ENCODE data around the gene FEM1B.
A peak's percentile ranks its signal among the peaks of the same experiment; 100 is the strongest.

The FEM1B gene

DNA sequence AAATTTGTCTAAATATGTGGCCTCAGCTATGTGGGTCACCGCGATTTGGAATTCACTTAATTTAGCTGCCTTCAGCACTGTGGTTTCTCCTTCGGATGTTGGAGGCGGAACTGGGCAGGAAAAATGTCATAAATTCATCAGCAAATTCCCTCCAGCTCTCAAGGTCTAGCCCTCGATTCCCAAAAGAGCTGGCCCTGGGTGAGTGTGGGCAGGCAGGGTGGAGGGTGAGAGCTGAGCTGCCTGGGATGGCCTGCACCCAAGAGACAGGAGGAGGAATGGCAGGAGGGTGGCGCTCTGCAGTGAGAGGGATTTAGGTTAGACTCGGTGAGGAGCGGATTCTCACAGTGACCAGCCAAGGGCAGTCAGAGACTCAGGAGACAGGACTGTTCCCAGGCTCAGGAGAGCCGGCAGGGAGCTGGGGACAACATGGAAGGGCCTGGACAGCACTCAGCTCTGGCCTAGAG, 57.1 kb downstream of the FEM1B start:
- DNase-seq: peak; percentile 48
- no peak overlapping the region for H3K4me3 ChIP-seq (ENCODE audit: low read depth, low read length)
- TF ChIP-seq, protein P1, sequence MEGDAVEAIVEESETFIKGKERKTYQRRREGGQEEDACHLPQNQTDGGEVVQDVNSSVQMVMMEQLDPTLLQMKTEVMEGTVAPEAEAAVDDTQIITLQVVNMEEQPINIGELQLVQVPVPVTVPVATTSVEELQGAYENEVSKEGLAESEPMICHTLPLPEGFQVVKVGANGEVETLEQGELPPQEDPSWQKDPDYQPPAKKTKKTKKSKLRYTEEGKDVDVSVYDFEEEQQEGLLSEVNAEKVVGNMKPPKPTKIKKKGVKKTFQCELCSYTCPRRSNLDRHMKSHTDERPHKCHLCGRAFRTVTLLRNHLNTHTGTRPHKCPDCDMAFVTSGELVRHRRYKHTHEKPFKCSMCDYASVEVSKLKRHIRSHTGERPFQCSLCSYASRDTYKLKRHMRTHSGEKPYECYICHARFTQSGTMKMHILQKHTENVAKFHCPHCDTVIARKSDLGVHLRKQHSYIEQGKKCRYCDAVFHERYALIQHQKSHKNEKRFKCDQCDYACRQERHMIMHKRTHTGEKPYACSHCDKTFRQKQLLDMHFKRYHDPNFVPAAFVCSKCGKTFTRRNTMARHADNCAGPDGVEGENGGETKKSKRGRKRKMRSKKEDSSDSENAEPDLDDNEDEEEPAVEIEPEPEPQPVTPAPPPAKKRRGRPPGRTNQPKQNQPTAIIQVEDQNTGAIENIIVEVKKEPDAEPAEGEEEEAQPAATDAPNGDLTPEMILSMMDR (IDR thresholded peaks at IDR 0.05; ENCODE audit: low read depth, low read length, missing control alignments): peak; percentile 29
- in situ Hi-C loops (cut with HindIII; ENCODE audit: low pct_ligation_motif_present, low sequenced_read_pairs): no loop called here
- no peaks in the 10 kb centered on the region for H3K27me3 ChIP-seq (replicated peaks)
- no peak overlapping the region for H3K27ac ChIP-seq
- peaks cover 39% of the 10 kb centered on the region for H3K36me3 ChIP-seq (replicated peaks)

DNA sequence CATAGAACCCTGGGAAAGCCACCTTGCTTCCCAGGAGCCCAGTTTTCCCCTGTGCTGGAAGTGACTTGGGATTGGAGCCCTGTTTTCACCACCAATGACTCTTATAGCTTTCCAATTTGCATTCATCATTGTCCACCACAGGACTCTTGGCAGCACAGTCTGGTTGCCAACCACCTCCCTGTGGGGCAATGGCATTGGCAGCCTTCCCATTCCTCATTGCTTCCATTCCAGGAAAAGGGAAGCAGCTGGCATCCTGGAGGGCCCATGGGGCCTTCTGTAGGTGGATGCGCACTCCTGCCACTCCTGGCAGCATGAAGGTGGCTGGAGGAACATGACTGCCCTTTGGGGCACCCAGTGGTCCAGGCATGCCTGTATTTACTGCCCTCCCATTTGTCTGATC, 57.7 kb downstream of the FEM1B start:
- in situ Hi-C loops (cut with HindIII; ENCODE audit: low pct_ligation_motif_present, low sequenced_read_pairs): no loop called here
- H3K27me3 ChIP-seq (replicated peaks): no peaks in the 10 kb centered on the region
- H3K36me3 ChIP-seq (replicated peaks): peaks cover 36% of the 10 kb centered on the region
- H3K27ac ChIP-seq: no peak overlapping the region
- H3K4me3 ChIP-seq (ENCODE audit: low read depth, low read length): no peak overlapping the region
- TF ChIP-seq, protein P1 (IDR thresholded peaks at IDR 0.05; ENCODE audit: low read depth, low read length, missing control alignments): no peak
- DNase-seq: no peak

DNA sequence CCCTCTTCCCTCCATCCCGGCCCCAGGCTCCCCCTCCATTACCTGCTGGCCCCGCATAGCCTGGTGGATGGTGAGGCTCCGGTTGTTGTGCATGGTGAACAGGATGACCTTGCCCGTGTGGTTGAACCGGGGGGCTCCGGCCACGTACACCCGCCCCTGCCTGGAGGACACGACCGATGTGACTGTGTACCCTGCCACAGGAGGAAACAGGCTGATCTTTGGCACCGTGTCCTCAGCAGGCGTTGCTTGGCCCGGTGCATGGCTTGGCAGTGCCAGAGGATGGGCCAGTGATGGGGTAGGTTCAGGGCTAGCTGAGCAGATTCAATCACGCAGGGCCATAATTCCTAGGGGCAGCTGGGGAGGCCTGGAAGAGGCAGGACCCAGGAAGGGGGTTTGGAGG, 58.1 kb downstream of the FEM1B start:
- H3K27ac ChIP-seq: no peak overlapping the region
- no peak overlapping the region for H3K4me3 ChIP-seq (ENCODE audit: low read depth, low read length)
- no peak for DNase-seq
- in situ Hi-C loops (cut with HindIII; ENCODE audit: low pct_ligation_motif_present, low sequenced_read_pairs): no loop called here
- H3K27me3 ChIP-seq (replicated peaks): no peaks in the 10 kb centered on the region
- H3K36me3 ChIP-seq (replicated peaks): peaks cover 39% of the 10 kb centered on the region
- TF ChIP-seq, protein P1 (IDR thresholded peaks at IDR 0.05; ENCODE audit: low read depth, low read length, missing control alignments): no peak

DNA sequence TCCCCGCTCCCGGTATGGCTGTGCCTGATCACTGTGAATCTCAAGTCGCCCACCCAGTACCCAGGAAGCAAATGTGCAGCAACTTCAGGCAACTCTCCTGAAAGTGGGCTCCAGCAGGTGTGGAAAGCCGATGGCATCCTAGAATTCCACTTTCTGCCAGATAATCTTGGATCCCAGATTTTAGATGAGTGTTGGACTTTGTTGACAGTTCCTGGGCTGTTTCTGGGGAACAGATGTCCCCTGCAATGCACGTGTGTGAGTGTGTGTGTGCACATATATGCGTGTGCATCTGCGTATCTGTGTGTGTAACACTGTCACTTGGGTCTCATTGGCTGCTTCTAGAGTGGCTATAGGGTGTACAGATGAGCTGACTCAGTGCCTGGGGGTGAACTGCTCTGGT, 59.0 kb downstream of the FEM1B start:
- in situ Hi-C loops (cut with HindIII; ENCODE audit: low pct_ligation_motif_present, low sequenced_read_pairs): no loop called here
- H3K36me3 ChIP-seq (replicated peaks): peaks cover 35% of the 10 kb centered on the region
- no peak for DNase-seq
- H3K27ac ChIP-seq: no peak overlapping the region
- TF ChIP-seq, protein P1 (IDR thresholded peaks at IDR 0.05; ENCODE audit: low read depth, low read length, missing control alignments): no peak
- no peak overlapping the region for H3K4me3 ChIP-seq (ENCODE audit: low read depth, low read length)
- no peaks in the 10 kb centered on the region for H3K27me3 ChIP-seq (replicated peaks)

DNA sequence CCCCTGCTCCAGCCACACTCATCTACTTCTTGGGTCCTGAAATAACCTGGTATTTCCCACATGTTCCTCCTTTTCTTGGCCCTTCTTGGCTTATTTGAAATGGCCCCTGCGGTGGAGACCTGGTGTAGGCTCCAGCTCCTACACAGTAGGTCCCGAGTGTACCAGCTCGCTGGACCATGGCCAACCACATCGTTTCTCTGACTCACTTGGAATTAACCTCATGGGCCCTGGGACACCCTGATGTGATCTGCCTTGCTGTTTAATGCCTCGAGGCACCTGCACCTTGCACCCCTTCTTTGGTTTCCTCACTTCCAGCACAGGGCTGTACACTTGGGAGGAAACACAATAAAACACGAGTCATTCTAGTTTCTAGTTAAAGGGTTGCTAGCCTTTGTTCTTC, 60.3 kb downstream of the FEM1B start:
- no peak for DNase-seq
- no peaks in the 10 kb centered on the region for H3K27me3 ChIP-seq (replicated peaks)
- peaks cover 38% of the 10 kb centered on the region for H3K36me3 ChIP-seq (replicated peaks)
- TF ChIP-seq, protein P1 (IDR thresholded peaks at IDR 0.05; ENCODE audit: low read depth, low read length, missing control alignments): no peak
- H3K4me3 ChIP-seq (ENCODE audit: low read depth, low read length): no peak overlapping the region
- H3K27ac ChIP-seq: no peak overlapping the region
- in situ Hi-C loops (cut with HindIII; ENCODE audit: low pct_ligation_motif_present, low sequenced_read_pairs): no loop called here

DNA sequence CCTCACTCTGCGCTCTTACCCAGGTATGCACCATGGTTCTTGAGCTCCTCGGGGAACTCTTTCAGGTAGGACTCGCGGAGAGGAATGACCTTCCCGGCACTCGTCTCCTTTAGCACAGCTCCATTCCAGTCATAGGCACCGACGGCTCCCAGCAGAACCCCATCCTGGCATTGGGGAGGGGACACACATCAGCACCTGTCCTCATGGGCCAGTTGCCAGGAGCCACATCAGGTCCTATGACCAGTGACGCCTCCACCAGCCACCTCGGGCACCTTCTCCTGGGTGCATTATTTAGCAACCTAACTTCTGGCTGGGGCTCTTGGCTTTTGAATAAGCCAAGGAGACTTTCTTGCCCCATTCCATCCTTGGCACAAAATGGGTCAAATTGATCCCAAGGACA, 61.9 kb downstream of the FEM1B start:
- no peaks in the 10 kb centered on the region for H3K27me3 ChIP-seq (replicated peaks)
- in situ Hi-C loops (cut with HindIII; ENCODE audit: low pct_ligation_motif_present, low sequenced_read_pairs): no loop called here
- H3K27ac ChIP-seq: no peak overlapping the region
- H3K36me3 ChIP-seq (replicated peaks): peaks cover 48% of the 10 kb centered on the region
- TF ChIP-seq, protein P1 (IDR thresholded peaks at IDR 0.05; ENCODE audit: low read depth, low read length, missing control alignments): no peak
- H3K4me3 ChIP-seq (ENCODE audit: low read depth, low read length): no peak overlapping the region
- no peak for DNase-seq

Measured in brain microvascular endothelial cell (primary cell).